Glutamatergic neuron (in vitro differentiated cells): Measurements from ENCODE around the gene UFC1. TPM values are rescaled to one million over a fixed set of nuclear protein-coding genes. Genes with fewer than 3 reads are reported as not detected.

Experiments used
- DNase-seq: peaks from one replicate; pipeline ENCODE4 v3.0.0; 2022
- H3K27ac Mint-ChIP-seq: one replicate; pipeline ENCODE4 v1.8.0; 2020; ENCODE audit warnings: mild to moderate bottlenecking, mixed read lengths, inconsistent platforms; ENCODE audit not compliant: unreplicated experiment
- H3K27me3 Mint-ChIP-seq: one replicate; pipeline ENCODE4 v1.8.0; 2020; ENCODE audit warnings: mild to moderate bottlenecking, moderate library complexity, mixed read lengths, inconsistent platforms; ENCODE audit not compliant: unreplicated experiment
- H3K36me3 Mint-ChIP-seq: one replicate; pipeline ENCODE4 v1.8.0; 2020; ENCODE audit warnings: mild to moderate bottlenecking, mixed read lengths, inconsistent platforms; ENCODE audit not compliant: unreplicated experiment
- H3K4me1 Mint-ChIP-seq: one replicate; pipeline ENCODE4 v1.8.0; 2020; ENCODE audit warnings: mild to moderate bottlenecking, low read depth, mixed read lengths, inconsistent platforms; ENCODE audit not compliant: unreplicated experiment
- H3K4me3 Mint-ChIP-seq: one replicate; pipeline ENCODE4 v1.8.0; 2020; ENCODE audit warnings: mild to moderate bottlenecking, mixed read lengths, inconsistent platforms; ENCODE audit not compliant: unreplicated experiment
- H3K9me3 Mint-ChIP-seq: one replicate; pipeline ENCODE4 v1.8.0; 2020; ENCODE audit warnings: mild to moderate bottlenecking, moderate library complexity, mixed read lengths, inconsistent platforms; ENCODE audit not compliant: unreplicated experiment
- total RNA-seq: library from RNA; stranded (reverse); fragmentation: NEBNext Ultra II Directional; extraction: Animal tissue kit (Norgen Biotek cat#: 25700); gene quantifications from one replicate; pipeline ENCODE4 v1.2.1, GENCODE V29; 2021; ENCODE audit not compliant: unreplicated experiment
- TF ChIP-seq, protein P1 (sequence below): fragments of 200-600 bp; sonication (generic); IDR thresholded peaks from one replicate; pipeline ENCODE4 v1.5.0; 2021; ENCODE audit not compliant: partially characterized antibody, unreplicated experiment

UFC1 gene
- total RNA-seq, 1 donor from 2014 or later = 59.2 TPM

DNA sequence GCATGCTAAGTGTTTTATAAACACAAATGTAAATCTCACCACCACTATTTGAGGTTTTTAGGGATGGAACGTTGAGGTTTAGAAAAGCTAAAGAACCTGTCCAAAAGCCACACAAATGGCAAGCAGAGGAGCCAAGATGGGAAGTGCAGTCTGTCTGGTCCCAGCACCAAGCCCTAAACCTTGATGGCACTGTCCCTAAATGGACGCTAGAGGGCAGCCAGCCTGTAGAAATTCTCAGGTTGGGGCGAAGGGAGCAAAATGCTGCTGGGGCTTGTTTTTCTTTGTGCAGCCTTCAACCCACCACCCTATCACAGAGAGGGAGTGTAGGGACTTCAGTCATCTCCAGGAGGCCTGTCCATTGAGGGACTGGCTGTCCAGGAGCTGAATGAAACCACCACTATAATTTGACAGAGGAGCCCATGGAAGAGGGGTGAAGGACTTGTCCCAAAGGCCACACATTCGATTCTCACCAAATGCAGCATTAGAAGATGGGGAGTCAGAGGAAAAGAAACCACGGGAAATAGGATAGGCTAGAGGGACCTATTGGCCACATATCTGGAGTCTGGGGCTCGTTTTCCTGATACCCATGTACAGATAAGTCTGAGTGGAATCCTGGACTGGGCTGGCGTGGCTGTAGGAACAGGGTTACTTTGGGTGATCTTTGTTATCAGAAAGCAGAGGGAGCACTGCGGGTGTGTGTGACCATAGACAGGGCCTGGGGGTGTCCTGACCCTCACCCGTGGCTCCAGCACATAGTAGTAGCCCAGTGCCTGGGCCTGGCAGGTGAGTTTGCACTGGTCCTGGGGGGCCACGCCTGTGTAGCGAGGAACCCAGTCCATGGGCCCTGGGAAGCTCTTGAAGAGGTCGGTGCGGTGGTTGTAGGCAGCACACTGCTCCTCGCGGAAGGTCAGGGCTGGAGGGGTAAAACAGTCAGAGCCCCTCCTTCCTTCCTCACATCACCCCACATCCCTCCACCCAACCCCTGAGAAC lies 39.0 kb downstream of the UFC1 start:
- Mint-ChIP-seq H3K4me1 (peaks cover 13% of the 10 kb centered on the region), H3K36me3 (no peaks in the 10 kb centered on the region), H3K27ac (peak overlapping the region; percentile 84), H3K4me3 (peak overlapping the region; percentile 36), H3K27me3 (peaks cover 8% of the 10 kb centered on the region), H3K9me3 (peaks cover 2% of the 10 kb centered on the region)
- TF ChIP-seq, protein P1, sequence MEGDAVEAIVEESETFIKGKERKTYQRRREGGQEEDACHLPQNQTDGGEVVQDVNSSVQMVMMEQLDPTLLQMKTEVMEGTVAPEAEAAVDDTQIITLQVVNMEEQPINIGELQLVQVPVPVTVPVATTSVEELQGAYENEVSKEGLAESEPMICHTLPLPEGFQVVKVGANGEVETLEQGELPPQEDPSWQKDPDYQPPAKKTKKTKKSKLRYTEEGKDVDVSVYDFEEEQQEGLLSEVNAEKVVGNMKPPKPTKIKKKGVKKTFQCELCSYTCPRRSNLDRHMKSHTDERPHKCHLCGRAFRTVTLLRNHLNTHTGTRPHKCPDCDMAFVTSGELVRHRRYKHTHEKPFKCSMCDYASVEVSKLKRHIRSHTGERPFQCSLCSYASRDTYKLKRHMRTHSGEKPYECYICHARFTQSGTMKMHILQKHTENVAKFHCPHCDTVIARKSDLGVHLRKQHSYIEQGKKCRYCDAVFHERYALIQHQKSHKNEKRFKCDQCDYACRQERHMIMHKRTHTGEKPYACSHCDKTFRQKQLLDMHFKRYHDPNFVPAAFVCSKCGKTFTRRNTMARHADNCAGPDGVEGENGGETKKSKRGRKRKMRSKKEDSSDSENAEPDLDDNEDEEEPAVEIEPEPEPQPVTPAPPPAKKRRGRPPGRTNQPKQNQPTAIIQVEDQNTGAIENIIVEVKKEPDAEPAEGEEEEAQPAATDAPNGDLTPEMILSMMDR = peak; percentile 88
- peak; percentile 68 for DNase-seq

DNA sequence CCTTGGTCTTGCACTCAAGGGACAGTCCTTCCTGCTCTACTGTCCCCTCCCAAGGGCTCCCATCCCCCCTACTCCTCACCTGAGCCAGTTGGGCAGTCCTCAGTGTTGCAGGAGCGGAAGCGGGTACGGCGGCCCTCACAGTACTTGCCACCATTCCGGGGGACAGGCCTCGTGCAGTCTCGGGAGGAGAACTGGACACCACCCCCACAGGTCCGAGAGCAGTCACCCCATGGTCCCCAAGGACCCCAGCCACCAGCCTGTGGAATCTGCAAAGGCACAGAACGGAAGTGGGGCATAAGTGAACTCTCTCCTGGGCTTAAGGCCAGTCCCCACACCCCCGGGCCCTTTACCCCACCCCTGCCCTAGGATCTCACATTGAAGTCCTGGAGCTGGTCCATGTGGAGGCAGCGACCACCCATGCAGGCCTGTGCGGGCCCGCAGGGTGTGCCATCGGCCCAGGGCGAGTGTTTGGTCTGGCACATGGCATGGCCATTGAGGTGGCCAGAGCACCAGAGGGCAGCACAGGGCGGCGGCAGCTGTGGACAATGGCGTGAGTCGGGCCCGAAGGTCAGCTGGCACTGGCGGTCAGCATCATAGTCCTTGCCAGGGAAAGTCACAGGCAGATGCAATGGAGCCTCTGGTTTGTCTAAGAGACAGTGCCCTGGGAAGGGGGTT lies 39.9 kb downstream of the UFC1 start:
- H3K4me1 Mint-ChIP-seq = peaks cover 13% of the 10 kb centered on the region
- DNase-seq = no peak
- peaks cover 9% of the 10 kb centered on the region for H3K27me3 Mint-ChIP-seq
- no peak overlapping the region for H3K4me3 Mint-ChIP-seq
- no peak overlapping the region for H3K27ac Mint-ChIP-seq
- TF ChIP-seq, protein P1 = no peak
- no peaks in the 10 kb centered on the region for H3K36me3 Mint-ChIP-seq
- peaks cover 2% of the 10 kb centered on the region for H3K9me3 Mint-ChIP-seq

DNA sequence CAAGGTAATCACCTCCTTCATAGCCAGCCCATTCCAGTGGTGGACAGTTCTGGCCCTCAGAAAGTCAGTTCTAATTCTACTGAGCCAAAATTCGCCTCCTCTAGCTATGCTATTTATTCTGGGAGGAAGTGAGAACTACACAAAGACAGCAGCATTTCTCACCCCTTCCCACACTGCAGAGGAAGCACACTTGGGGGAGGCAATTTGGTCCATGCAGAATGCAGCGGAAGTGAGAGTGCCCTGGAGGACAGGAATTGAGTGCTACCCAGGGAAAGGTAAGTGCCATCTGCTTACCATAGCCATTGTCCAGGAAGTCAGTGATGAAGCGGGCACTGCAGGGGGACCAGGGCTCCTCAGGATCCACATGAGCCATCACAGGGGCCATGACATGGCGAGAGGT lies 41.4 kb downstream of the UFC1 start:
- H3K4me1 Mint-ChIP-seq = peaks cover 24% of the 10 kb centered on the region
- DNase-seq = no peak
- TF ChIP-seq, protein P1 = no peak
- H3K4me3 Mint-ChIP-seq = no peak overlapping the region
- peaks cover 4% of the 10 kb centered on the region for H3K9me3 Mint-ChIP-seq
- H3K27ac Mint-ChIP-seq = no peak overlapping the region
- H3K36me3 Mint-ChIP-seq = no peaks in the 10 kb centered on the region
- peaks cover 12% of the 10 kb centered on the region for H3K27me3 Mint-ChIP-seq

DNA sequence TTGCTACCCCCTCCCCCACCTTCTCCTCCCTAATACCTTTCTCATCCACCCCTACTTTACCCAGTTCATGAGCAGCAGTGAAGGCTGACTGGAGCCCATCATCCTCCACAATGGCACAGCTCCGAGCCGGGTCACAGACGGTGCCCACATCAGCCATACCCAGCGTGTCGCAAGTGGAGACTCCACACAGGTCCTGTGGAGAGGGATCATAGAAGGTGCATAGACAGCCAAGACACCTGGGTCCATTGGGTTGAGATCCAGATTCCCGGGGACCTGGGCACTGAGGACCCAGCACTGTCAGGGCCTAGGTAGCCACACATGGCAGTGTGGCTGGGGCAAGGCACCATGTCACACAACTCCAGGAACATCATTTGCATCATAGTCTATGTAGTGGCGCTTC lies 42.3 kb downstream of the UFC1 start:
- H3K36me3 Mint-ChIP-seq = no peaks in the 10 kb centered on the region
- TF ChIP-seq, protein P1 = no peak
- peaks cover 4% of the 10 kb centered on the region for H3K9me3 Mint-ChIP-seq
- H3K4me3 Mint-ChIP-seq = no peak overlapping the region
- no peak for DNase-seq
- no peak overlapping the region for H3K27ac Mint-ChIP-seq
- H3K27me3 Mint-ChIP-seq = peaks cover 12% of the 10 kb centered on the region
- peaks cover 27% of the 10 kb centered on the region for H3K4me1 Mint-ChIP-seq
